Stimulated activated CD4-positive, alpha-beta T cell treated with anti-CD3 and anti-CD28 coated beads, Interleukin-12 subunit alpha, Interleukin-12 subunit beta, amount 100 ng/mL, for 4 hours (primary cell): Measurements from ENCODE around the gene RRAGD.

Source experiments
- DNase-seq: peaks from one replicate; pipeline ENCODE4 v3.0.0-alpha.2; 2020

Gene RRAGD

GRCh38 chr6:89412071-89413005 lies at the start of gene RRAGD:
Gene RRAGD (minus strand): TSS chr6:89412273. CDS start chr6:89411993, 280 bp downstream.
- peak; percentile 52 for DNase-seq

GRCh38 chr6:89460713-89461112 lies 48.6 kb upstream of the RRAGD start:
- no peak for DNase-seq

- no peak for DNase-seq
Measured at GRCh38 chr6:89459501-89459900, 47.4 kb upstream of the RRAGD start.

- no peak for DNase-seq
Measured at GRCh38 chr6:89458704-89459103, 46.6 kb upstream of the RRAGD start.

- DNase-seq, result no peak
Measured at GRCh38 chr6:89454300-89454699, 42.2 kb upstream of the RRAGD start.

GRCh38 chr6:89452281-89452680 lies 40.2 kb upstream of the RRAGD start:
- DNase-seq, result no peak

GRCh38 chr6:89449193-89449592 lies 37.1 kb upstream of the RRAGD start:
- DNase-seq, result no peak

- no peak for DNase-seq
Measured at GRCh38 chr6:89443658-89444057, 31.6 kb upstream of the RRAGD start.

- no peak for DNase-seq
Measured at GRCh38 chr6:89440200-89440599, 28.1 kb upstream of the RRAGD start.

GRCh38 chr6:89439014-89439413 lies 26.9 kb upstream of the RRAGD start:
- DNase-seq, result no peak

- DNase-seq, result no peak
Measured at GRCh38 chr6:89438248-89438647, 26.2 kb upstream of the RRAGD start.

GRCh38 chr6:89436226-89436625 lies 24.2 kb upstream of the RRAGD start:
- no peak for DNase-seq

- DNase-seq, result no peak
Measured at GRCh38 chr6:89434954-89435353, 22.9 kb upstream of the RRAGD start.

- no peak for DNase-seq
Measured at GRCh38 chr6:89434150-89434499, 22.1 kb upstream of the RRAGD start.

GRCh38 chr6:89433252-89434149 lies 21.4 kb upstream of the RRAGD start:
- peak; percentile 13 for DNase-seq

GRCh38 chr6:89432875-89433251 lies 20.8 kb upstream of the RRAGD start, which contains the start of gene ANKRD6:
Gene ANKRD6 (plus strand): TSS chr6:89433152. CDS start chr6:89566977, 133,825 bp downstream.
- DNase-seq, result peak; percentile 84

- DNase-seq, result no peak
Measured at GRCh38 chr6:89430201-89430962, 18.3 kb upstream of the RRAGD start.

- no peak for DNase-seq
Measured at GRCh38 chr6:89416796-89417195, 4.7 kb upstream of the RRAGD start.

- DNase-seq, result no peak
Measured at GRCh38 chr6:89415185-89415584, 3.1 kb upstream of the RRAGD start.

GRCh38 chr6:89414215-89414614 lies 2.1 kb upstream of the RRAGD start:
- DNase-seq, result no peak

- no peak for DNase-seq
Measured at GRCh38 chr6:89413006-89413400, 930 bp upstream of the RRAGD start.

GRCh38 chr6:89411145-89412070 lies 665 bp downstream of the RRAGD start:
- peak; percentile 33 for DNase-seq
